HL-60 (cell line): ENCODE results near the gene PAK5.

Experiments used
- CTCF ChIP-seq: IDR thresholded peaks from one replicate; pipeline ENCODE4 v1.5.1; 2011; ENCODE audit warnings: low read length, control low read depth, inconsistent platforms; ENCODE audit not compliant: insufficient read depth
- POLR2AphosphoS5 ChIP-seq: IDR thresholded peaks from 2 replicates; pipeline ENCODE4 v1.6.1; 2012; ENCODE audit warnings: low read depth

GRCh38 chr20:9761476-9761875 lies 77.4 kb downstream of the PAK5 start:
- TF ChIP-seq POLR2AphosphoS5 = no peak
- no peak for TF ChIP-seq CTCF
